Suprapubic skin (tissue), 4 donors: Measurements from ENCODE around the gene MCOLN2.

ENCODE experiments used
- EP300 ChIP-seq: sonication (generic); formaldehyde crosslinking; IDR thresholded peaks from one replicate; pipeline ENCODE4 v1.6.1; 2017; ENCODE audit warnings: antibody characterized with exemption
- POLR2A ChIP-seq, 2 donors: fragments of 450-650 bp; IDR thresholded peaks; one replicate each; pipeline ENCODE4 v1.6.1; 2017; ENCODE audit warnings: antibody characterized with exemption in 2 of 2, mild to moderate bottlenecking in 2 of 2, moderate library complexity in 2 of 2
- POLR2AphosphoS5 ChIP-seq, 3 donors: sonication (generic); formaldehyde crosslinking; IDR thresholded peaks; one replicate each; pipeline ENCODE4 v1.6.1; 2017; ENCODE audit warnings: antibody characterized with exemption in 3 of 3
- TF ChIP-seq, protein P1 (sequence below), 2 donors: fragments of 200-600 bp in 1 of 2; fragments of 450-650 bp in 1 of 2; sonication (generic) in 1 of 2; IDR thresholded peaks; one replicate each; pipeline ENCODE4 v1.5.1; 2016 to 2019; ENCODE audit warnings: antibody characterized with exemption in 2 of 2, mild to moderate bottlenecking in 1 of 2, moderate library complexity in 1 of 2

DNA sequence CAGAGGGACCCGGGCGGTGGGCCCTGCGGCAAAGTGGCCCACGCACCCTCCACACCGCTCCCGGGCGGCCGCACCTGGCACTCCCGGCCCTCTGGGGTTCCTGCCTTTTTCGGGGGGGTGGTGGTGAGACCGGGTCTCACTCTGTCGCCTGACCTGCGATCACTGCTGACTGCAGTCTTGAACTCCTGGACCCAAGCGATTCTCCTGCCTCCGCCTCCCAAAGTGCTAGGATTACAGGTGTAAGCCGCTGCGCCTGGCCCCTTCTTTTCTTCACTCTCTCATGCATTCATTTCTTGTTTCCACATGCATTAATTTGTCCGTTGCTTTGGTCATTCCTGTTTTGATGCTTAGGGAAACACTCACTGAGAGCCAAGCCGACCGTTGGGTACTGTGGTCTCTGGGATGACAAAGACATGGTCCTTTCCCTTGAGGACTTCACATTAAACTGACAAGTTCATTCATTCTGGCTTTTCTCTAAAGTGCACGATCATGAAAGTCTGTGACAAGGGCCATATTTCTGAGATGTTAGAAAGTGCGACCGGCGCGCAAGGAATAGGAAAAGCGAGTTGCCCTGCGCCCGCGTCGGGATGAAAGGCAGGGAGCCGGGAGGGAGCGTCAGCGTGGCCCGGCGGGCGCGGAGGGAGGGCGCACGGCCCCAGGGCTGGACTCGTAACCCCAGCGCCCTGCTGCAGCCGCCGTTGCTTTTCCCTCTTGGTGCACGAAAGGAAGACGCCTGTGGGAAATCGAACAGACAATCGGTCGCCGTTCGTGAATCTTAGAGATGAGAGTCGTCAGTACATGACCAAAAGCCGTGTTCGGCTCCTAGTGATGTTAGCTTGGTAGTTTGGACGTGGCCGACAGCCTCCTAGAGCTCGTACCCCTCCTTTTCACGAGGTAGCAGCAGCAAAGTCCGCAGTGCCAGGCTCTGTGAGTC is 1.0 kb upstream of the MCOLN2 start:
- TF ChIP-seq, protein P1, sequence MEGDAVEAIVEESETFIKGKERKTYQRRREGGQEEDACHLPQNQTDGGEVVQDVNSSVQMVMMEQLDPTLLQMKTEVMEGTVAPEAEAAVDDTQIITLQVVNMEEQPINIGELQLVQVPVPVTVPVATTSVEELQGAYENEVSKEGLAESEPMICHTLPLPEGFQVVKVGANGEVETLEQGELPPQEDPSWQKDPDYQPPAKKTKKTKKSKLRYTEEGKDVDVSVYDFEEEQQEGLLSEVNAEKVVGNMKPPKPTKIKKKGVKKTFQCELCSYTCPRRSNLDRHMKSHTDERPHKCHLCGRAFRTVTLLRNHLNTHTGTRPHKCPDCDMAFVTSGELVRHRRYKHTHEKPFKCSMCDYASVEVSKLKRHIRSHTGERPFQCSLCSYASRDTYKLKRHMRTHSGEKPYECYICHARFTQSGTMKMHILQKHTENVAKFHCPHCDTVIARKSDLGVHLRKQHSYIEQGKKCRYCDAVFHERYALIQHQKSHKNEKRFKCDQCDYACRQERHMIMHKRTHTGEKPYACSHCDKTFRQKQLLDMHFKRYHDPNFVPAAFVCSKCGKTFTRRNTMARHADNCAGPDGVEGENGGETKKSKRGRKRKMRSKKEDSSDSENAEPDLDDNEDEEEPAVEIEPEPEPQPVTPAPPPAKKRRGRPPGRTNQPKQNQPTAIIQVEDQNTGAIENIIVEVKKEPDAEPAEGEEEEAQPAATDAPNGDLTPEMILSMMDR (IDR thresholded peaks at IDR 0.05), result no peak
- TF ChIP-seq POLR2A (IDR thresholded peaks at IDR 0.05) (no peak), EP300 (no peak), POLR2AphosphoS5 (IDR thresholded peaks at IDR 0.05) (no peak)
